ENCODE results near the gene ATP8B4.

DNA sequence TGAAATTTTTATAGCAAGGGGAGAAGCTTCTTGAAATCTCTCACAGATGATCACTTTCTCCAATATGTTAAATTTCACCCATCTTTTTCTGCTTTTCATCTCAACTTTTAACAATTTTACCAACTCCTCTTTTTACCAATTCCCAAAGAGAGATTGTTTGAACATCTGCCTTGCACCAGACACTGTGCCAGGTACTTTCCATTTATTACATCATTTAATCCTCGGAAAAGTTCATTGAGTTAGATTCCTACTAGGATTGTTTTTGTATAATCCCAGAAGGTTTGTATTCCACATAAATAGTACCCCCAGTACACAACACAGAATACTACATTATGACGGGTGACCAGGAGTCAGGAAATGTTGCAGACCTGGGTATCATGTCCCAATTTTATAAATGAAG is 74.1 kb downstream of the ATP8B4 start:
- TF ChIP-seq HDAC2 (IDR thresholded peaks at IDR 0.05) (no peak), JUND (IDR thresholded peaks at IDR 0.05; ENCODE audit: low read depth, low read length) (no peak), CREB1 (IDR thresholded peaks at IDR 0.05; ENCODE audit: low read depth) (no peak), CHD4 (IDR thresholded peaks at IDR 0.05) (no peak)

Data from GM12878 (cell line).